Measurements from ENCODE around the gene MSMO1.
"Not testable (repeated sequence)": the region's sequence is repeated elsewhere in the genome, so short reads cannot be mapped to it uniquely, and the experiment has no call there.

Gene MSMO1

GRCh38 chr4:165327211-165328100, at the start of gene MSMO1:
MSMO1 (plus strand) TSS chr4:165327669; CDS start chr4:165333371, 5,702 bp downstream.
- peak; percentile 98 to 100 for DNase-seq

- DNase-seq = not testable (repeated sequence)
These were observed 47.9 kb upstream of the MSMO1 start for GRCh38 chr4:165279531-165279930.

GRCh38 chr4:165284697-165285096, 42.8 kb upstream of the MSMO1 start:
- DNase-seq = not testable (repeated sequence)

- DNase-seq = not testable (repeated sequence)
These were observed 40.7 kb upstream of the MSMO1 start for GRCh38 chr4:165286619-165287340.

GRCh38 chr4:165288226-165288625, 39.2 kb upstream of the MSMO1 start:
- no peak for DNase-seq

GRCh38 chr4:165288639-165289422, 38.6 kb upstream of the MSMO1 start:
- no peak for DNase-seq

- no peak for DNase-seq
These were observed 38.1 kb upstream of the MSMO1 start for GRCh38 chr4:165289423-165289785.

- no peak for DNase-seq
These were observed 34.4 kb upstream of the MSMO1 start for GRCh38 chr4:165293061-165293460.

- DNase-seq = no peak
These were observed 33.4 kb upstream of the MSMO1 start for GRCh38 chr4:165293927-165294649.

GRCh38 chr4:165294907-165295306, 32.6 kb upstream of the MSMO1 start:
- DNase-seq = no peak

- DNase-seq = no peak
These were observed 29.8 kb upstream of the MSMO1 start for GRCh38 chr4:165297626-165298025.

- DNase-seq = no peak
These were observed 27.9 kb upstream of the MSMO1 start for GRCh38 chr4:165299399-165300060.

- no peak for DNase-seq
These were observed 25.6 kb upstream of the MSMO1 start for GRCh38 chr4:165301833-165302232.

GRCh38 chr4:165302658-165303057, 24.8 kb upstream of the MSMO1 start:
- DNase-seq = no peak

GRCh38 chr4:165308166-165308565, 19.3 kb upstream of the MSMO1 start:
- DNase-seq = no peak

- DNase-seq = no peak
These were observed 18.9 kb upstream of the MSMO1 start for GRCh38 chr4:165308606-165309005.

- no peak for DNase-seq
These were observed 18.0 kb upstream of the MSMO1 start for GRCh38 chr4:165309456-165309855.

- no peak for DNase-seq
These were observed 15.0 kb upstream of the MSMO1 start for GRCh38 chr4:165312506-165312905.

GRCh38 chr4:165319030-165319429, 8.4 kb upstream of the MSMO1 start:
- DNase-seq = no peak

GRCh38 chr4:165319509-165319908, 8.0 kb upstream of the MSMO1 start:
- no peak for DNase-seq

GRCh38 chr4:165324236-165324917, 3.1 kb upstream of the MSMO1 start:
- DNase-seq = no peak

Data from cerebellar nuclear complex (tissue), 1 donor.